ENCODE results near the gene MACROD2. TPM values are rescaled to one million over a fixed set of nuclear protein-coding genes. Genes with fewer than 3 reads are reported as not detected.

The MACROD2 gene
- total RNA-seq, 5 donors from 2014 or later (not counting 1 experiment from before 2014, with no cell fraction given), result 0.23 to 1.3 (median 0.51) TPM; not detected in 2

DNA sequence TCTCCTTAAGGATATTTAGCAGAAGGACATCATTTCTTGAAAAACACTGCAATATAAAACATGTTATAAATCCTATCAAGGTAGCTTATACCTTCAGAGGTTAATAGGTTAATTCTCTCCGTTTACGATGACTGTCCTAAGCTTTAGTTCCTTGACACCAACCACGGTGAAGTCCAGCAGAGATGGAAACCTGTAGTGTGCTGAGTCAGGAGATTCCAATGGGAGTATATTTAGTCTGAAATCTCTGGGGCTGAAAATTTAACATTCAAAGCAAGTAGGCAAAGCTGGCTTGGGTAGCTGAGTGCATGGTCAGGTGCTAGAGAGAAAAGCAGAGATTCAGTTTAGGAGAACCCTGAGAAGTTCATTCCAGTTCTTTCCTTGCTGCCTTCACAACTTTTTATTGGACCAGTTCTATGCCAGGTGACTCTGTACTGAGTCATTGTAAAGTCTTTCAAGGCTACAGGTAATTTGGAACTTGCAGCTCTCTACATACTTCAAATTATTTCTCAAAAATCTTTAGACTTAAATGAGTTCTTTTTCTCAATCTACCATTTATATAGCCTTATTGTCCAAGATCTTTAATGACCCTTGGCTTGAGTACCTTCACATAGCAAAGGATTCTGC is 1351.5 kb downstream of the MACROD2 start:
- WGBS (ENCODE audit: insufficient coverage), result 82% methylated on average over 3 of the region's 3 CpGs
- H3K36me3 Mint-ChIP-seq, result no peaks in the 10 kb centered on the region
- DNase-seq (no peak), ATAC-seq (replicated peaks in 1 of 4) (no peak)
- Histone ChIP-seq H3K4me3 (ENCODE audit: control insufficient read depth in 1 of 2, extremely low read depth in 1 of 2, low read length in 1 of 2) (no peak overlapping the region), H3K27me3 (replicated peaks in 1 of 2; ENCODE audit: control insufficient read depth in 2 of 2, extremely low read depth in 1 of 2, insufficient read depth in 2 of 2, low read length in 1 of 2) (no peaks in the 10 kb centered on the region), H3K36me3 (ENCODE audit: control insufficient read depth in 2 of 2, extremely low read depth in 1 of 2, insufficient read depth in 1 of 2, low read length in 1 of 2) (no peaks in the 10 kb centered on the region), H3K4me1 (ENCODE audit: control insufficient read depth in 1 of 2, extremely low read depth in 1 of 2, insufficient read depth in 2 of 2, low read length in 2 of 2) (no peaks in the 10 kb centered on the region), H3K27ac (ENCODE audit: low read length) (no peak overlapping the region), H3K9me3 (no peaks in the 10 kb centered on the region)
- no peak overlapping the region for H3K4me3 Mint-ChIP-seq
- H3K4me1 Mint-ChIP-seq, result no peaks in the 10 kb centered on the region
- H3K27me3 Mint-ChIP-seq, result no peaks in the 10 kb centered on the region
- H3K27ac Mint-ChIP-seq, result no peak overlapping the region
- POLR2A ChIA-PET, result no interaction called here
- H3K9me3 Mint-ChIP-seq, result peaks cover 3 to 9% (median 6%) of the 10 kb centered on the region in 3 donors
- CTCF ChIA-PET, result no interaction called here

DNA sequence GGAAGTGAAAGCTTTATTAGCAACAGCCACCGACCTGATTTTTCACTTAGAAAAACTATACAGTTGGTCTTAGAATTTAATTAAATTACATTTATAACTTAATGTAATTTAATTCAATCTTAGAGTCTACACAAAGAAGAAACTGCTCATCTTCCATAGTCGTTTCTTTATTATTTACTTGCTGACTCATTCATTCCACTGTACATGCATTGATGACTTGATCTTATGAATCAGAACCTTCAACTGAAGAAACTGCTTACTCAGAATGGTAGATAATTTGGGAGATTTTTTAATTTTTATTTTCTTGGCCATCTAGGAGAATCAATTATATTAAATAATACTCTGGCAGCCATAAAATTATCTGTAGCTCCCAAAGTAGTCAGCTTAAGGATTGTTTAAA is 1363.7 kb downstream of the MACROD2 start:
- no peaks in the 10 kb centered on the region for H3K27me3 Mint-ChIP-seq
- H3K36me3 Mint-ChIP-seq, result no peaks in the 10 kb centered on the region
- no peaks in the 10 kb centered on the region for H3K36me3 ChIP-seq (ENCODE audit: control insufficient read depth in 2 of 2, extremely low read depth in 1 of 2, insufficient read depth in 1 of 2, low read length in 1 of 2)
- CTCF ChIA-PET, result no interaction called here
- H3K27ac ChIP-seq (ENCODE audit: low read length), result no peak overlapping the region
- ATAC-seq (replicated peaks in 1 of 4), result no peak
- H3K27ac Mint-ChIP-seq, result no peak overlapping the region
- H3K4me1 ChIP-seq (ENCODE audit: control insufficient read depth in 1 of 2, extremely low read depth in 1 of 2, insufficient read depth in 2 of 2, low read length in 2 of 2), result no peaks in the 10 kb centered on the region
- H3K4me1 Mint-ChIP-seq, result no peaks in the 10 kb centered on the region
- H3K9me3 ChIP-seq, result no peaks in the 10 kb centered on the region
- no peak for DNase-seq
- H3K4me3 Mint-ChIP-seq, result no peak overlapping the region
- H3K9me3 Mint-ChIP-seq, result peaks cover 0 to 8% (median 3%) of the 10 kb centered on the region in 3 donors
- POLR2A ChIA-PET, result interaction anchor here in 1 of 2 donors (0.6 kb wide), 1 partner anchor 909 kb away, joined by 3 read pairs; no protein-coding TSS in a partner anchor
- WGBS (ENCODE audit: insufficient coverage), result no CpG with 5 or more reads among the region's 2 CpGs
- no peak overlapping the region for H3K4me3 ChIP-seq (ENCODE audit: control insufficient read depth in 1 of 2, extremely low read depth in 1 of 2, low read length in 1 of 2)
- H3K27me3 ChIP-seq (replicated peaks in 1 of 2; ENCODE audit: control insufficient read depth in 2 of 2, extremely low read depth in 1 of 2, insufficient read depth in 2 of 2, low read length in 1 of 2), result no peaks in the 10 kb centered on the region

DNA sequence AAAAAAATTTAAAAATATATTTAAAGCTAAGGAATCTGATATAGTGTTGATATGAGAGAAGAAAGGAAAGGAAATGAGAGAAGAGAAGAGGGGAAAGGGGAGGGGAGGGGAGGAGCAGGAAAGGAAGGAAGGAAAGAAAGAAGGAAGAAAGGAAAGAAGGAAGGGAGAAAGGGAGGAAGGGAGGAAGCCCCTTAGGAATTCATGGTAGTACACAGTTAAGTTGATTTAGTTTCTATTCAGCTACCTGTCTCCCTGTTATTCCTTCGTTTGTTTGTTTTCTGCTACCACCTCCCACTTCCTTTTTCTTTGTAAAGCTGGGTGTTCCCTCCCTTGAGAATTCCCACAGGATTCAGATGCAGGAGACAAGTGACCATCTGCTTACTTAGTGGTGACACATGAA is 1367.5 kb downstream of the MACROD2 start:
- Mint-ChIP-seq H3K4me3 (no peak overlapping the region), H3K27me3 (no peaks in the 10 kb centered on the region), H3K27ac (no peak overlapping the region), H3K4me1 (no peaks in the 10 kb centered on the region), H3K36me3 (no peaks in the 10 kb centered on the region), H3K9me3 (peaks cover 0 to 11% (median 3%) of the 10 kb centered on the region in 3 donors)
- no CpG with 5 or more reads among the region's 1 CpG for WGBS (ENCODE audit: insufficient coverage)
- no peaks in the 10 kb centered on the region for H3K36me3 ChIP-seq (ENCODE audit: control insufficient read depth in 2 of 2, extremely low read depth in 1 of 2, insufficient read depth in 1 of 2, low read length in 1 of 2)
- no peaks in the 10 kb centered on the region for H3K9me3 ChIP-seq
- no peak overlapping the region for H3K4me3 ChIP-seq (ENCODE audit: control insufficient read depth in 1 of 2, extremely low read depth in 1 of 2, low read length in 1 of 2)
- H3K4me1 ChIP-seq (ENCODE audit: control insufficient read depth in 1 of 2, extremely low read depth in 1 of 2, insufficient read depth in 2 of 2, low read length in 2 of 2), result no peaks in the 10 kb centered on the region
- H3K27me3 ChIP-seq (replicated peaks in 1 of 2; ENCODE audit: control insufficient read depth in 2 of 2, extremely low read depth in 1 of 2, insufficient read depth in 2 of 2, low read length in 1 of 2), result no peaks in the 10 kb centered on the region
- CTCF ChIA-PET, result no interaction called here
- ATAC-seq (replicated peaks in 1 of 4) (no peak), DNase-seq (no peak)
- H3K27ac ChIP-seq (ENCODE audit: low read length), result no peak overlapping the region
- POLR2A ChIA-PET, result no interaction called here

DNA sequence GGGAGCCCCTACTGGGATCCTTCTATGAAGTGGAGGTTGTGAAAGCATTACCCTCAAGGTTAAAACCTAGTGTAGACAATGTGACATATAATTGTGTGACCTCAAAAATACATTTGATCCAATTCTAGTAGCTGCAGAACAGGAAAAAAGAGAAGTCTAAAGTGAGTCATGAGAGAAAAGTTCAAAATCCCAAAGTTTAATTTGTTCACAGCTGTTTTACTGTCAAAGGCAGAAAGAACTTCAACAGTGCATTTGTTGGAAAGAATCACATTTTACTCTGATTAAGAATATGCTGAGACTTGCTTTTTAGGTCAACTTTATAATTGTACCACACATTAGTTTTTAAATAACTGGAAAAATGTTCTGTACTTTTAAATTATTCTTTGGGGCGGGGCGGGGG is 1369.5 kb downstream of the MACROD2 start:
- Histone ChIP-seq H3K27ac (ENCODE audit: low read length) (no peak overlapping the region), H3K9me3 (no peaks in the 10 kb centered on the region), H3K4me1 (ENCODE audit: control insufficient read depth in 1 of 2, extremely low read depth in 1 of 2, insufficient read depth in 2 of 2, low read length in 2 of 2) (no peaks in the 10 kb centered on the region), H3K36me3 (ENCODE audit: control insufficient read depth in 2 of 2, extremely low read depth in 1 of 2, insufficient read depth in 1 of 2, low read length in 1 of 2) (no peaks in the 10 kb centered on the region), H3K27me3 (replicated peaks in 1 of 2; ENCODE audit: control insufficient read depth in 2 of 2, extremely low read depth in 1 of 2, insufficient read depth in 2 of 2, low read length in 1 of 2) (no peaks in the 10 kb centered on the region), H3K4me3 (ENCODE audit: control insufficient read depth in 1 of 2, extremely low read depth in 1 of 2, low read length in 1 of 2) (no peak overlapping the region)
- H3K9me3 Mint-ChIP-seq, result peaks cover 0 to 8% (median 3%) of the 10 kb centered on the region in 3 donors
- ChIA-PET CTCF (no interaction called here), POLR2A (no interaction called here)
- WGBS (ENCODE audit: insufficient coverage), result no CpG with 5 or more reads among the region's 2 CpGs
- no peak for ATAC-seq (replicated peaks in 1 of 4)
- DNase-seq, result no peak
- H3K36me3 Mint-ChIP-seq, result no peaks in the 10 kb centered on the region
- no peak overlapping the region for H3K27ac Mint-ChIP-seq
- H3K4me3 Mint-ChIP-seq, result no peak overlapping the region
- H3K27me3 Mint-ChIP-seq, result no peaks in the 10 kb centered on the region
- H3K4me1 Mint-ChIP-seq, result no peaks in the 10 kb centered on the region

DNA sequence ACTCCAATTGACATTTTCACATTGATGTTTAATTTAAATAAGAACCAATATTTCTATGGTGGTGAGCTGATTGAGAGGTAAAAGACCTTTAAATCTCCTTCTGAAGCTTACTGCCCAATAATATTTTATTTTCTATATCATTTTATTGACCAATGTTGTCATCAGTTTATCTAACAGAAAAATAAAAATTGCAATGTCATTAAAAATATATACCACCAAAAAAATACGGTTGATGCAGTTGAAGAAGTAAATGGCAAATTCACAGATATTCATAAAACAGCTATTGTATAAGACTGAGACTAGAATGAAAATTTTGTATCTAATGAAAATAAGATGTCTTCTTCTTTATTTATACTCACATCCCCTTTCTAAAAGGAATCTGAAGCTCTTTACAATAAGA is 1375.1 kb downstream of the MACROD2 start:
- H3K4me3 ChIP-seq (ENCODE audit: control insufficient read depth in 1 of 2, extremely low read depth in 1 of 2, low read length in 1 of 2), result no peak overlapping the region
- H3K9me3 ChIP-seq, result no peaks in the 10 kb centered on the region
- CTCF ChIA-PET, result no interaction called here
- Mint-ChIP-seq H3K27ac (no peak overlapping the region), H3K36me3 (no peaks in the 10 kb centered on the region), H3K4me1 (no peaks in the 10 kb centered on the region), H3K27me3 (no peaks in the 10 kb centered on the region), H3K9me3 (peaks cover 4 to 7% (median 5%) of the 10 kb centered on the region in 3 donors), H3K4me3 (no peak overlapping the region)
- H3K27me3 ChIP-seq (replicated peaks in 1 of 2; ENCODE audit: control insufficient read depth in 2 of 2, extremely low read depth in 1 of 2, insufficient read depth in 2 of 2, low read length in 1 of 2), result no peaks in the 10 kb centered on the region
- no CpG with 5 or more reads among the region's 1 CpG for WGBS (ENCODE audit: insufficient coverage)
- DNase-seq (no peak), ATAC-seq (replicated peaks in 1 of 4) (no peak)
- no peaks in the 10 kb centered on the region for H3K36me3 ChIP-seq (ENCODE audit: control insufficient read depth in 2 of 2, extremely low read depth in 1 of 2, insufficient read depth in 1 of 2, low read length in 1 of 2)
- no peak overlapping the region for H3K27ac ChIP-seq (ENCODE audit: low read length)
- no peaks in the 10 kb centered on the region for H3K4me1 ChIP-seq (ENCODE audit: control insufficient read depth in 1 of 2, extremely low read depth in 1 of 2, insufficient read depth in 2 of 2, low read length in 2 of 2)
- POLR2A ChIA-PET, result no interaction called here

DNA sequence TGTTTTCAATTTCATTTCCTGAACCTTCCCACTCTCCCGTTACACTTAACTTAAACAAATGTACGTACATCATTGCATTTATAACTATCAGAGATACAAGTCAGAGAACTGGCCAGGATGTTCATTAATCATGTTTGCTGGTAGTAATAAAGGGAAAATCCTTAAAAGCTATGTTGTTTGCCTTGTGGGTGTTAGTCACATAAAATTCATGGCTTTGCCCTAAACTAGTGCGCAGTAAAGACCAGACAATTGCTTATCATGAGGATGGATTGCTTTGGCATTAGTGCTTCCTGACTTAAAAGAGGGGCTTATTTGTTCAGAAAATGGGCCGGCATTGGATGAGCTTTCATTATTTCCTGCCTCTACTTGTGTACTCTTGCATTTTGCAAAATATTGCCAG is 1379.4 kb downstream of the MACROD2 start:
- H3K36me3 ChIP-seq (ENCODE audit: control insufficient read depth in 2 of 2, extremely low read depth in 1 of 2, insufficient read depth in 1 of 2, low read length in 1 of 2), result no peaks in the 10 kb centered on the region
- H3K4me3 ChIP-seq (ENCODE audit: control insufficient read depth in 1 of 2, extremely low read depth in 1 of 2, low read length in 1 of 2), result no peak overlapping the region
- H3K27me3 Mint-ChIP-seq, result no peaks in the 10 kb centered on the region
- no peaks in the 10 kb centered on the region for H3K4me1 ChIP-seq (ENCODE audit: control insufficient read depth in 1 of 2, extremely low read depth in 1 of 2, insufficient read depth in 2 of 2, low read length in 2 of 2)
- H3K4me1 Mint-ChIP-seq, result no peaks in the 10 kb centered on the region
- no peak for DNase-seq
- no peak overlapping the region for H3K27ac Mint-ChIP-seq
- WGBS (ENCODE audit: insufficient coverage), result 75% methylated on average over 2 of the region's 4 CpGs
- no peaks in the 10 kb centered on the region for H3K9me3 ChIP-seq
- POLR2A ChIA-PET, result no interaction called here
- ATAC-seq (replicated peaks in 1 of 4), result no peak
- no peaks in the 10 kb centered on the region for H3K36me3 Mint-ChIP-seq
- H3K4me3 Mint-ChIP-seq, result no peak overlapping the region
- H3K27me3 ChIP-seq (replicated peaks in 1 of 2; ENCODE audit: control insufficient read depth in 2 of 2, extremely low read depth in 1 of 2, insufficient read depth in 2 of 2, low read length in 1 of 2), result no peaks in the 10 kb centered on the region
- H3K27ac ChIP-seq (ENCODE audit: low read length), result no peak overlapping the region
- H3K9me3 Mint-ChIP-seq, result peaks cover 5 to 10% (median 9%) of the 10 kb centered on the region in 3 donors
- CTCF ChIA-PET, result no interaction called here

DNA sequence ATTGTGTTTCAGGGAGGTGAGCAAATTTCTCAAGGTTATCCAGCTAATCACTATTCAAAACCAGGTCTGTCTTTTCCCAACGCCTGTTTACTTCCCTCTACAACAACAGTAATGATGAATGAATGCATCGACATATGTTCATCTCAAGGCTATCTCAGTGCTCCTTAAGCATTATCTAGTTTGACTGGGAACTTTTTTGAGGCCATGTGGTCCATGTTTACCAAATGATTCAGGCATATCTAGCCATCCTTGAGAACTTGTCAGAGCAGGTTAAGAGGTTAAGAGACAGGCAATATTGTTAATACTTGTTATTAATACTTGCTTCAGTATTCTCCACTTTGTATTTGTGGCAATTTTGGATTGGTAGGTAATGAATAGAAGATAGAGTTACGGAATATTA is 1380.5 kb downstream of the MACROD2 start:
- Mint-ChIP-seq H3K9me3 (peaks cover 5 to 14% (median 12%) of the 10 kb centered on the region in 3 donors), H3K27ac (no peak overlapping the region), H3K36me3 (no peaks in the 10 kb centered on the region), H3K27me3 (no peaks in the 10 kb centered on the region), H3K4me1 (no peaks in the 10 kb centered on the region), H3K4me3 (no peak overlapping the region)
- CTCF ChIA-PET, result no interaction called here
- Histone ChIP-seq H3K36me3 (ENCODE audit: control insufficient read depth in 2 of 2, extremely low read depth in 1 of 2, insufficient read depth in 1 of 2, low read length in 1 of 2) (no peaks in the 10 kb centered on the region), H3K9me3 (no peaks in the 10 kb centered on the region), H3K4me3 (ENCODE audit: control insufficient read depth in 1 of 2, extremely low read depth in 1 of 2, low read length in 1 of 2) (no peak overlapping the region), H3K4me1 (ENCODE audit: control insufficient read depth in 1 of 2, extremely low read depth in 1 of 2, insufficient read depth in 2 of 2, low read length in 2 of 2) (no peaks in the 10 kb centered on the region), H3K27ac (ENCODE audit: low read length) (no peak overlapping the region), H3K27me3 (replicated peaks in 1 of 2; ENCODE audit: control insufficient read depth in 2 of 2, extremely low read depth in 1 of 2, insufficient read depth in 2 of 2, low read length in 1 of 2) (no peaks in the 10 kb centered on the region)
- DNase-seq, result no peak
- POLR2A ChIA-PET, result no interaction called here
- ATAC-seq (replicated peaks in 1 of 4), result no peak
- no CpG with 5 or more reads among the region's 3 CpGs for WGBS (ENCODE audit: insufficient coverage)

All from T-cell (primary cell).